Duodenal mucosa (tissue), 2 donors: ENCODE results near the gene ERVH48-1.
"Not testable (repeated sequence)": the region's sequence is repeated elsewhere in the genome, so short reads cannot be mapped to it uniquely, and the experiment has no call there.

Experiments
- H3K27ac ChIP-seq: one replicate; pipeline ENCODE4 v1.7.0; 2013; ENCODE audit warnings: low read depth, low read length
- H3K27me3 ChIP-seq, 2 donors: one replicate each; pipeline ENCODE4 v1.7.0; 2013; ENCODE audit warnings: low read length in 2 of 2, control low read depth in 1 of 2; ENCODE audit not compliant: insufficient read depth in 2 of 2, control insufficient read depth in 1 of 2
- H3K36me3 ChIP-seq, 2 donors: one replicate each; pipeline ENCODE4 v1.7.0; 2013; ENCODE audit warnings: low read length in 2 of 2, control low read depth in 1 of 2; ENCODE audit not compliant: insufficient read depth in 2 of 2, control insufficient read depth in 1 of 2
- H3K4me1 ChIP-seq, 2 donors: one replicate each; pipeline ENCODE4 v1.7.0; 2013; ENCODE audit warnings: low read length in 2 of 2, control low read depth in 1 of 2; ENCODE audit not compliant: insufficient read depth in 2 of 2, control insufficient read depth in 1 of 2
- H3K4me3 ChIP-seq, 2 donors: one replicate each; pipeline ENCODE4 v1.7.0; 2013; ENCODE audit warnings: low read length in 2 of 2, low read depth in 1 of 2
- H3K9ac ChIP-seq, 2 donors: one replicate each; pipeline ENCODE4 v1.7.0; 2013; ENCODE audit warnings: low read length in 2 of 2, low read depth in 1 of 2
- H3K9me3 ChIP-seq, 2 donors: one replicate each; pipeline ENCODE4 v1.7.0; 2013; ENCODE audit warnings: low read length in 2 of 2, control low read depth in 1 of 2; ENCODE audit not compliant: control insufficient read depth in 1 of 2

Gene ERVH48-1

DNA sequence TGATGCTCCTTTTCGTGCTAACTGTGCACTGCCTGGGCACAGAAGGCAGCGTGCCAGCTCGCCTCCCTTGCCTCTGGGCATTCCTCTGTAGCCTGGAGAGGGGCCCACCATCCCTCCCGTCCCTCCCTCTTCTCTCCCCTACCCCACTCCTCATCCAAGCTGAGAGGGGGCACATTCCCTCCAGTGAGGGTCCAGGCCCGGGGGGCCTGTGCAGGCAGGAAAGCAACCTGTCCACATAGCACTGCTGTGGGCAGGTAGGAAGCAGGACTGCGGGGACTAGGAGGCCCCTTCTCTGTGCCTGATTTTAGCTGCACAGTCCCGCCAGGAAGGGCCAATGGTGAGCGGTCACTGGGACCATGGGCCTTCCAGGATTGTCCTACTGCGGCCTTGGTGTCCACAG is 38.7 kb upstream of the ERVH48-1 start:
- H3K27ac ChIP-seq: no peak overlapping the region
- H3K4me3 ChIP-seq: no peak overlapping the region
- no peaks in the 10 kb centered on the region for H3K36me3 ChIP-seq
- H3K27me3 ChIP-seq: no peaks in the 10 kb centered on the region
- H3K9me3 ChIP-seq: no peaks in the 10 kb centered on the region
- H3K9ac ChIP-seq: no peak overlapping the region
- H3K4me1 ChIP-seq: no peaks in the 10 kb centered on the region

GRCh38 chr21:42962380-42963007 is 37.1 kb upstream of the ERVH48-1 start:
- H3K9me3 ChIP-seq: no peaks in the 10 kb centered on the region
- no peaks in the 10 kb centered on the region for H3K4me1 ChIP-seq
- no peak overlapping the region for H3K4me3 ChIP-seq
- no peak overlapping the region for H3K27ac ChIP-seq
- no peaks in the 10 kb centered on the region for H3K27me3 ChIP-seq
- H3K36me3 ChIP-seq: no peaks in the 10 kb centered on the region
- no peak overlapping the region for H3K9ac ChIP-seq

DNA sequence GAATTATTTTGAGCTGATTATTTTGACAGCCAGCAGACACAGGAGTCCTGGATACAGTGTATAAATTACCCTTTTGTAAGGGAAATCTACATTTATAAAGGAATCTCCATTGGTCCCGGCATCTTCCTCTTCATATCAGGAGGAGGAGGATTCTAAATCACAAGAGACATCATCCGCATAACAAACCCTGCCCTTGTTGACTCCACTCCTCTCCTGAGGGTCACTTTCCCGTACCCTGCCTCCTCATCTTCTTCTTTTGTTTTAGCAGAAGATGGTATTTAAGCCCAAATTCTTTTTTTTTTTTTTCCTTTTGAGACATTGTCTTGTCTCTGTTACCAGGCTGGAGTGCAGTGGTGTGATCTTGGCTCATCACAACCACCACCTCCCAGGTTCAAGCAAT is 34.3 kb upstream of the ERVH48-1 start:
- no peak overlapping the region for H3K4me3 ChIP-seq
- H3K9me3 ChIP-seq: no peaks in the 10 kb centered on the region
- no peaks in the 10 kb centered on the region for H3K36me3 ChIP-seq
- H3K4me1 ChIP-seq: no peaks in the 10 kb centered on the region
- no peak overlapping the region for H3K9ac ChIP-seq
- H3K27ac ChIP-seq: no peak overlapping the region
- H3K27me3 ChIP-seq: no peaks in the 10 kb centered on the region

GRCh38 chr21:42958122-42958521 is 32.7 kb upstream of the ERVH48-1 start:
- not testable (repeated sequence) for H3K27me3 ChIP-seq, H3K4me3 ChIP-seq, H3K36me3 ChIP-seq, H3K9ac ChIP-seq, H3K4me1 ChIP-seq, H3K9me3 ChIP-seq, H3K27ac ChIP-seq

GRCh38 chr21:42956824-42957630 is 31.6 kb upstream of the ERVH48-1 start:
- H3K27me3 ChIP-seq: no peaks in the 10 kb centered on the region
- H3K4me1 ChIP-seq: no peaks in the 10 kb centered on the region
- no peaks in the 10 kb centered on the region for H3K9me3 ChIP-seq
- H3K4me3 ChIP-seq: no peak overlapping the region
- H3K9ac ChIP-seq: no peak overlapping the region
- H3K36me3 ChIP-seq: no peaks in the 10 kb centered on the region
- no peak overlapping the region for H3K27ac ChIP-seq

DNA sequence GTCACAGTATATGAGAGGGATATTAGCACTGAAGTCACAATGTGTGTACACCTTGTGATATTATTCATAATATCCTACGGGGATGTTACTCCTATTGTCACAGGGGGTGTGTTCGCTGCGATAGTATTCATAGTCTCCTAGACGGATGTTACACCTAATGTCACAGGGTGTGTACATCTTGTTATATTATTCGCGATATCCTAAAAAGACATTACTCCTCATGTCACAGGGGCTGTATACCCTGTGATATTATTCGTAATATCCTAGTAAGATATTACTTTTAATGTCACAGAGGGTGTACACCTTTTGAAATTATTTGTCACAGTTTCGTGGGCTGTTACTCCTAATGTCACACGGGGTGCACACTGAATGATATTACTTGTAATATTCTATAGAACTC is 25.8 kb upstream of the ERVH48-1 start:
- not testable (repeated sequence) for H3K9ac ChIP-seq, H3K27ac ChIP-seq, H3K4me3 ChIP-seq, H3K4me1 ChIP-seq, H3K36me3 ChIP-seq, H3K9me3 ChIP-seq, H3K27me3 ChIP-seq

GRCh38 chr21:42949094-42949755 is 23.8 kb upstream of the ERVH48-1 start:
- H3K27ac ChIP-seq, H3K4me1 ChIP-seq, H3K36me3 ChIP-seq, H3K9me3 ChIP-seq, H3K4me3 ChIP-seq, H3K9ac ChIP-seq, H3K27me3 ChIP-seq: not testable (repeated sequence)

DNA sequence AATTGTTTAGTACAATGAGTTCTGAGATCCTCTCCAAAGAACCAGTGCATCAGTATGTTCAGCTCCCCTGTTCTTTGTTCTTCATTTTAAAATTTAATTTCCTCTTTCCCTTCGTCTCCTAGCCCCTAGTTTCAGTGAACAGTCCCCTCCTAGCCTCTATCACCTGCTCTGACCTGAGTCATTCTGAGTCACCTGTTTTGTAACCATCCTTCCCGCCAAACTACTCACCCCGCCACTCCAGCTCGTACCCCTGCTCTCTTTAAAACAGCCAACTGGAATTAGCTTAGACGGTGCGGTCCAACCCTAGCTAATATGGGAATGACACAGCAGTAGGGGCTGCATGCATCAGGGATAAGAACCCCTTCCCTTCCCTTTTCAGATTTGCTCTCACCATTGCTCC is 16.8 kb upstream of the ERVH48-1 start:
- Histone ChIP-seq H3K9ac (no peak overlapping the region), H3K4me1 (no peaks in the 10 kb centered on the region), H3K27ac (no peak overlapping the region), H3K9me3 (no peaks in the 10 kb centered on the region), H3K27me3 (no peaks in the 10 kb centered on the region), H3K4me3 (no peak overlapping the region), H3K36me3 (no peaks in the 10 kb centered on the region)

DNA sequence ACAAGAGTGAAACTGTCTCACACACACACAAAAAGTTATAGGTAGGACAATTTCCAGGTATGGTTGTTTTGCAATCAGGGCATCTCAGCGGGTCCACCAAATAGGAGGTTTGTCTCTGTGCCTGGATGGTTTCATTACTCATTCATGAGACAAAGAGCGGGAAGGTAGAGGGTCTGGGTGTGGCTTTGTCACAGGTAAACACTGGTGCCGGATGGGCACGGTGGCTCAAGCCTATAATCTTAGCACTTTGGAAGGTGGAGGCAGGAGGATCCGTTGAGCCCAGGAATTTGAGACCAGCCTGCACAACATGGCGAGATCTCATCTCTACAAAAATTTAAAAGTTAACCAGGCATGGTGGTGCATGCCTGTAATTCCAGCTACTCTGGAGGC is 16.3 kb upstream of the ERVH48-1 start:
- no peak overlapping the region for H3K4me3 ChIP-seq
- H3K4me1 ChIP-seq: no peaks in the 10 kb centered on the region
- no peaks in the 10 kb centered on the region for H3K27me3 ChIP-seq
- H3K9me3 ChIP-seq: no peaks in the 10 kb centered on the region
- H3K27ac ChIP-seq: no peak overlapping the region
- H3K36me3 ChIP-seq: no peaks in the 10 kb centered on the region
- H3K9ac ChIP-seq: no peak overlapping the region

GRCh38 chr21:42939582-42940413 is 14.4 kb upstream of the ERVH48-1 start:
- Histone ChIP-seq H3K36me3 (no peaks in the 10 kb centered on the region), H3K27me3 (no peaks in the 10 kb centered on the region), H3K9ac (no peak overlapping the region), H3K27ac (no peak overlapping the region), H3K9me3 (no peaks in the 10 kb centered on the region), H3K4me1 (no peaks in the 10 kb centered on the region), H3K4me3 (no peak overlapping the region)
